Mesangial cell (primary cell): Measurements from ENCODE around the gene FADS6. TPM values are rescaled to one million over a fixed set of nuclear protein-coding genes. Genes with fewer than 3 reads are reported as not detected.

Source experiments
- total RNA-seq: library from RNA; depleted of rRNA; stranded (reverse); fragments of >200 nt; gene quantifications from 2 replicates; pipeline ENCODE4 v1.2.3, GENCODE V29; 2015

FADS6 gene, protein sequence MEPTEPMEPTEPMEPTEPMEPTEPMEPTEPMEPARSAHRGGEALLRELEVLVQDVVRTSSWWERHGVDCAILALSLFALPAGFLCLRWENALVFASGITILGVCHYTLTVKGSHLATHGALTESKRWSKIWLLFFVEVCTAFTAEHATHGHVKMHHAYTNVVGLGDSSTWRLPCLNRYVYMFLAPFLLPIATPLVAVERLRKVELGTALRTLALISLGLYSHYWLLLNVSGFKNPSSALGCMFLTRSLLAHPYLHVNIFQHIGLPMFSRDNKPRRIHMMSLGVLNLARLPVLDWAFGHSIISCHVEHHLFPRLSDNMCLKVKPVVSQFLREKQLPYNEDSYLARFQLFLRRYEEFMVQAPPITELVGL
- not detected in 2 replicates for total RNA-seq

GRCh38 chr17:74892974-74893911 is at the start of gene FADS6:
TSS of gene FADS6 (minus strand) at chr17:74893633. CDS start at chr17:74893595, 38 bp downstream.

DNA sequence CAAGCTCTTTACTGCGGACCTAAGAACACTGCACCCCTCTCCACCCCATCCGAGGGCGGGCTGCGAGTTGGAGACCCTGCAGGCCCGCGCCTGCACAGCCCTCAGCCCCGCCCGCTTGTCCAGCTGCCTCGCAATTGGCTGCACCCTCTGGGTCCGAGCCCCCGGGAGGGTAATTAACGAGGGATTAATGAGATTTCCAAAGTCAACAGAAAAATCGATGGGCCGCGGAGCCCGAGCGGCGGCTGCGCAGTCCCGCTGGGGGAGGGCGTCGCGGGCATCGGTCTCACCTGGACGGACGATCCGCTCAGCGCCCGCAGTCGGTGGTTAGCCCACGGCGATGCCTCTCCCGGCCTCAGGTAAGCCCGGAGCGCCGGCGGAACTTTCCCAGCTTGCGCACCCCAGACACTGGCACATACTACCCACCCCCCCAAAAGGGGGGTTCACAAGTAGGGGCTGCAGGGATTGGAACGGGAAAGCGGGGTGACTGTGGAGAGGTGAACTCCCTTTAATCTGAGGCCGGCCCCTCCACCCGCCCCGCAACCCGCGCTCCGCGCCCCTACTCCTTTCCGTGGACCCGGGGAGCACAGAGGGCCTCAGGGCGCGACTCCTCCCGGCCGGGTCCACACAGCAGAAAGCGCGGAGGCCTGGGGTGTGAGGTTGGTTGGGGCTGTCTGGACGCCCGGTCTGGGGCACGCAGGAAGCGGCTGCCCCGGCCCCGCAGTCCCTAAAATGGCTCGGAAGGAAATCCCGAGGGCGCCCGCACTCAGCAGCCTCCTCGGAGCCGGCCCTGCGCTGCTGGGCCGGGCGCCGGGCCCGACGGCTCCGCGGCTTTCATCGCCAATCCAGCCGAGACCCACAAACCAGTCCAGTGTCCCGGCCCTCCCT is 42.4 kb upstream of the FADS6 start, which contains the start of gene OTOP3:
OTOP3 (plus strand) TSS at position 314 of the 885 bp plus-strand sequence; CDS start at position 338, 24 bp downstream.

GRCh38 chr17:74924250-74924948 is 31.0 kb upstream of the FADS6 start, which contains the start of gene OTOP2:
TSS of gene OTOP2 (plus strand) at chr17:74924273. CDS start at chr17:74924633, 360 bp downstream.

DNA sequence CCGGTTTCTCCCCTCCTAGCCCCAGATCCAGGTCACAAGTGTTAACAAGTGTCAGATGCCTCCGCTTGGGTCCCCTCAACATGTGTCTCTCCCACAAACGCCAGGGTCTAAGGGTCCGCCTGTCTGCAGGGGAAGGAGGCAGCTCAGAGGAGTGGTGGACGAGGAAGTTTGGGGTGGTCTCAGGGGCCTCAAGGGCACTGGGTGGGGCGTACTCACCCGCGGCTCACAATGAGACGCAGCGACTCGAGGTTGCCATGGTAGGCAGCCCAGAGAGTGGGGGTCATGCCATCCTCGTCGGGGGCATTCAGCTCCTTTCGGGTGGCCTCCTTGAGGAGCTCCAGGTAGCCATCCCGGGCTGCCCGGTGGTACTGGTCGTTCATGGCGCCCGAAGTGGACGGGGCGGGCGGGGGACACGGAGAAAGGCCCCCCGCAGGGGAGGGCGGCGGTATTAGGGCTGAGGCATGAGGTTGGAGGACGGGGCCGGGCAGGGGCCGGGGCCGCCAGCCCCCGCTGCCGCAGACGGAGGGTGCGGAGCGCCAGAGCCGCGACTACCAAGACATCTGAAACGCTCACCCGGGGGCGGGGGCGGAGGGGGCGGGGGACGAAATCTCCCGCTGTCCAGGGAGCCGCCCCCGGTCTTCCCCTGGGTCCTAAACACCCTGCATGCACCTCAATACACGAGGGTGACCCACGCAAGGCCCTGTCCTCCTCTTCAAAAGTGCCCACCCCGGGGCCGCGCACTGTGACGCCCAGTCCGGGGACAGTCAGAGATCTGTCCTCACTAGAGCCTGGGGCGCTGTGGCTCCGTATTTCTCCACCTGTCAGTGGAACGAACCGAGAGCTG is 29.5 kb upstream of the FADS6 start, which contains the start of gene USH1G:
USH1G (minus strand) TSS at position 562 of the 844 bp plus-strand sequence; CDS start at position 380, 182 bp downstream.

DNA sequence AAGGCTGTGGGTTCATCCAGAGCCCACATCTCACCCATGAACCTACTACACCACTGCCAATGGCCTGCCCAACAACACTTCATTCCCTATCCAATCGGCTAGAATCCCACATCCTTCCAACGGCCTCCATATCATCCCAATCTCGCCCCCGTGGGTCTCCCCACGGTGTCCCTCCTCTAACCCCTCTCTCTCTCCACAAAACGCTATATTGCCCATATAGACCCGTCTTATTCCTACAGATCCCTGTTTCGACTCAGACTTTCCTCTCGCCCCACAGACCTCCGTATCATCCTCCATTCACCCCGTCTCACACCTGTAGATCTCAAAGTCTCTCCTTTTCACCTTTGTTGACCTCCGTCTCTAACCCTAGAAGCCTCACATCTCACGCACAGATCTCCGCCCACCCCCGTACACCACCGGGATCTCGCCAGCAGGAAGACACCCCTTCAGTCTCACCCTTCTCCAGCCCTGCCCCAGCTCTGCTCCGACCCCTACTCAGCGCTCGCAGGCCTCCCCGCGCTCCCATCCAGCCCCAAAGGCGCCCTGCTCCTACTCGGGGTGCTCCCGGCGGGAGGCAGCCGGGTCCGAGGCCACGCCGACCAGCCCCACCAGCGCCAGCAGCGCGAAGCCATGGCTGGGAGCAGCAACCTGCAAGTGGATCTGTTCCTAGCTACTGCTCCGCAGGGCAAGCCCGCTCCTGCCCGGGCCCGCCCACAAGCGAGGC is 21.0 kb downstream of the FADS6 start, which contains the start of gene FDXR:
FDXR (minus strand) TSS at position 682 of the 724 bp plus-strand sequence; CDS start at position 632, 50 bp downstream.

DNA sequence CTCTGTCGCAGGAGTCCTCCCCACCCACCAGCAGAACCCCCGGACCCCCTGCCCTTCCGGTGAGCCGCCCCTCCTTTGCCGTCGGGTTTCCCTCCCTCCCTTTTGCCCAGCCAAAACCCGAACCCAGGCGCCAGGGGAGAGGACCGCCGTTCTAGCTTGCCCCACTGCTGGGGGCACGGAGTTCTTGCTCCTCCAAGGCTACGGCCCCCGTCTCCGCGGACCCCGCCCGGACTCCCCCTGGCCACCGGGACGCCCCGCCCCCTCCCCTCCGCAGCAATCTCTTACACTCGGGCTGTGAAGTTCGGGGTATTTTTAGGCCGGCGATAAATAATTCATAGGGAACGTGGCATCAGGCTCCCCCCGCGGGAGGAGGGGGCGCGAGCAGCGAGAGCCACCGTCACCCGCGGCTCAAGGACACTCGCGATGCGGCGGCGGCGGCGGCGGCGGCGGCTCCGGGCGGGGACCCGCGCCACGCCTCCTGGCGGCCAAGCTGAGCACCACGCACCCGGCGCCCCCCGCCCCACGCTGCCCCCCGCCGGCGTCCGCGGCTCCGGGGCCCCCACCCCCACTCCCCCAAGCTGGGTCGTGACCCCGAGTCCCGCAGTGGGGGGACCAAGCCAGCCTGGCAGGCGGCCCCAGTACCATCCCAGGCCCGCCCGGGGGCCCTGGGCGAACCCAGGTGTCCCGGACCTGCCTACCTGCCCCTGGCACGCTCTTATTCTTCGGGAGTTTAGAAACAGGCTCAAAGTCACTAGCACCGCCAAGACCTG is 33.8 kb downstream of the FADS6 start, which contains the start of gene GRIN2C:
GRIN2C (minus strand) TSS at position 427 of the 770 bp plus-strand sequence. CDS start 4,793 bp downstream, outside the sequence.

Other genes with a start within 250 kb of the FADS6 start
- not detected in 2 replicates for gene CD300LF, start 180.7 kb downstream of the FADS6 start, total RNA-seq
- gene RAB37, start 156.4 kb downstream of the FADS6 start, total RNA-seq, result under 0.01 TPM in 1 of 2 replicates, not detected in the other
- gene NHERF1, start 145.0 kb downstream of the FADS6 start, total RNA-seq, result 53.9 and 54.0 TPM in 2 replicates
- gene NAT9, start 117.3 kb downstream of the FADS6 start, total RNA-seq, result 16.9 and 33.1 TPM in 2 replicates
- gene GRIN2C, start 33.7 kb downstream of the FADS6 start, total RNA-seq, result 0.13 TPM in 1 of 2 replicates, not detected in the other
- gene FDXR, start 20.6 kb downstream of the FADS6 start, total RNA-seq, result 18.9 and 28.9 TPM in 2 replicates
- not detected in 2 replicates for gene USH1G, start 29.6 kb upstream of the FADS6 start, total RNA-seq
- gene OTOP2, start 30.6 kb upstream of the FADS6 start, total RNA-seq, result not detected in 2 replicates
- gene OTOP3, start 42.3 kb upstream of the FADS6 start, total RNA-seq, result not detected in 2 replicates
- gene HID1, start 79.1 kb upstream of the FADS6 start, total RNA-seq, result 2.0 and 12.5 TPM in 2 replicates
- gene CDR2L, start 94.0 kb upstream of the FADS6 start, total RNA-seq, result 40.6 and 49.3 TPM in 2 replicates
- gene MRPL58, start 119.0 kb upstream of the FADS6 start, total RNA-seq, result 43.9 and 84.7 TPM in 2 replicates
- 152 and 176 TPM in 2 replicates for gene ATP5PD, start 153.3 kb upstream of the FADS6 start, total RNA-seq
- 14.3 and 24.0 TPM in 2 replicates for gene KCTD2, start 153.6 kb upstream of the FADS6 start, total RNA-seq
- gene SLC16A5, start 194.3 kb upstream of the FADS6 start, total RNA-seq, result 11.6 and 55.9 TPM in 2 replicates
- 7.2 and 12.4 TPM in 2 replicates for gene ARMC7, start 216.3 kb upstream of the FADS6 start, total RNA-seq
- gene NT5C, start 238.1 kb upstream of the FADS6 start, total RNA-seq, result 177 and 214 TPM in 2 replicates